Immature natural killer cell (primary cell): ENCODE data around the gene TBC1D19. TPM values are rescaled to one million over a fixed set of nuclear protein-coding genes. Genes with fewer than 3 reads are reported as not detected.
"Not testable (repeated sequence)": the region's sequence is repeated elsewhere in the genome, so short reads cannot be mapped to it uniquely, and the experiment has no call there.

Experiments used
- DNase-seq, 3 donors: peaks; one replicate each; pipeline ENCODE4 v3.0.0; 2022; ENCODE audit warnings: mixed read lengths in 1 of 3
- H3K27ac Mint-ChIP-seq, 6 donors: one replicate each; pipeline ENCODE4 v1.8.0; 2020; ENCODE audit warnings: mixed read lengths in 6 of 6, mild to moderate bottlenecking in 5 of 6, inconsistent platforms in 4 of 6, moderate library complexity in 3 of 6
- H3K27me3 Mint-ChIP-seq, 3 donors: one replicate each; pipeline ENCODE4 v1.8.0; 2020 to 2021; ENCODE audit warnings: low read depth in 3 of 3, mild to moderate bottlenecking in 3 of 3, mixed read lengths in 3 of 3, moderate library complexity in 3 of 3, inconsistent platforms in 1 of 3
- H3K36me3 Mint-ChIP-seq, 3 donors: one replicate each; pipeline ENCODE4 v1.8.0; 2020; ENCODE audit warnings: mixed read lengths in 3 of 3, inconsistent platforms in 2 of 3, mild to moderate bottlenecking in 2 of 3
- H3K4me1 Mint-ChIP-seq, 2 donors: one replicate each; pipeline ENCODE4 v1.8.0; 2020; ENCODE audit warnings: inconsistent platforms in 2 of 2, mild to moderate bottlenecking in 2 of 2, mixed read lengths in 2 of 2, moderate library complexity in 1 of 2
- H3K4me3 Mint-ChIP-seq, 5 donors: one replicate each; pipeline ENCODE4 v1.8.0; 2020; ENCODE audit warnings: mild to moderate bottlenecking in 5 of 5, mixed read lengths in 5 of 5, inconsistent platforms in 3 of 5, moderate library complexity in 3 of 5
- H3K9me3 Mint-ChIP-seq, 6 donors: one replicate each; pipeline ENCODE4 v1.8.0; 2020; ENCODE audit warnings: mild to moderate bottlenecking in 6 of 6, mixed read lengths in 6 of 6, inconsistent platforms in 4 of 6, moderate library complexity in 3 of 6
- polyA plus RNA-seq, 3 donors: library from polyadenylated mRNA; unstranded; fragments of 300-500 nt; fragmentation: Illumina TruSeq; gene quantifications; one replicate each; pipeline ENCODE4 v1.2.3, GENCODE V29; 2021

TBC1D19 gene
- polyA plus RNA-seq, 3 donors from 2014 or later, result 2.8 to 7.4 (median 7.2) TPM

DNA sequence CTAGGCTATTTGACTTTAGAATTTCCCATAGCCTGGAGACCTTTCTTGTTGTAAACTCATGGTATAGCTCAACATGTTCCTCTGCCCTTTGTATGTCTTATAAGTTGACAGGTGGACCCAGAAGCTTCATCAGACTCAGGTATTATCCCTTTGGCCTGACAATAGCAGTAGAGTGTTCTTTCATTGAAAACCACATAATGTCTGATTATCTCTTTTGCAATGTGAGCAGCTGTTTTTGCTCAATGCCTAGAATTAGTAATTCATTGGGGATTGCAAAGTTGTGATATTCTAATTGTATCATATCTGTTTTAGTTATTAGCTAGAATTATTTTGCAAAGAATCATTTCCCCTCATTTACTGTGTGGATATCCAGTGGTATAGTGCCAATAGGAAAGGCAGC lies 27.5 kb downstream of the TBC1D19 start:
- no peak overlapping the region for H3K4me3 Mint-ChIP-seq
- H3K4me1 Mint-ChIP-seq, result peaks cover 43 to 56% of the 10 kb centered on the region in 2 donors
- peaks cover 0 to 3% (median 3%) of the 10 kb centered on the region in 3 donors for H3K36me3 Mint-ChIP-seq
- no peaks in the 10 kb centered on the region for H3K9me3 Mint-ChIP-seq
- H3K27me3 Mint-ChIP-seq, result no peaks in the 10 kb centered on the region
- peak overlapping the region in 3 of 6 donors; percentile 3 to 54 (median 40) for H3K27ac Mint-ChIP-seq
- no peak for DNase-seq

DNA sequence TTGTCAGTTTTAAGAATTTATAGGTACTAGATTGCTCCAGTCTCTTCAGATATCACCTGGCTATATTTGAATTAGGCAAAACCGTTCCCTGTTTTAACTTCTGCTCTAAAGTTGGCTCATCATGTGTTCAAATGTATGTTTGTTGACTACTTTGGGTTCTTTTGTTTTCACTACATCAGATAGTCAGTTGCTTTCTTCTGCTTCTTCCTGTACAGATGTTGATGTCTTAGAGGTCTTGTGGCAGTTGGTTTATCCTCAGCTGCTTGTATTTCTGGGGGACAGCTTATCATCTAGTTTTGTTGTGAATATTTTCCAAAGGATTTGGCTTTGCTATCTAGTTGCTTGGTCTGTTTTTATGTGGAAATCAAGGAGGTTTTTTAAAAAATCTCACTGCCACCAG lies 28.0 kb downstream of the TBC1D19 start:
- Mint-ChIP-seq H3K36me3 (peaks cover 0 to 4% (median 3%) of the 10 kb centered on the region in 3 donors), H3K27ac (peak overlapping the region in 3 of 6 donors; percentile 5 to 42 (median 23)), H3K4me3 (no peak overlapping the region), H3K9me3 (no peaks in the 10 kb centered on the region), H3K27me3 (no peaks in the 10 kb centered on the region), H3K4me1 (peaks cover 43 to 56% of the 10 kb centered on the region in 2 donors)
- DNase-seq, result no peak

DNA sequence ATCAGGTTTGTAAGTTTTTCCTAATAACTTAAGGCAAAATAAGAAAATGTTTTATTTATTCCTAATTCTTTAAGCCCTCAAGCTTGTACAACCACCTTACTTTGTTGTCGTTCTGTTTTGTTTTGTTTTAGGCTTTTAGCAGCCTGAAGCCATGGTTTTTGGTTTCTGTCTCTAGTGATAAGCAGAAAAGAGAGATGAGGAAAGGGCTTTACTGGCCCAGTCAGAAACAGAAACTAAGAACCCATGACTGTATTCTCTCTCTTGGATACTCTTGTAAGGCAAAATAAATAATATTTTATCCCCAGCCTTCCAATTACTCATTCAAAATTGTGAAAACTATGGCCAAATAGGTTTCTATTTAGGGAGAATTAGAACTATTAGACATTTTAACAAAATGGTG lies 29.4 kb downstream of the TBC1D19 start:
- H3K36me3 Mint-ChIP-seq, result peaks cover 3 to 9% (median 7%) of the 10 kb centered on the region in 3 donors
- DNase-seq, result peak in 2 of 3 donors; percentile 5 to 18
- no peaks in the 10 kb centered on the region for H3K27me3 Mint-ChIP-seq
- H3K4me3 Mint-ChIP-seq, result peak overlapping the region in 4 of 5 donors; percentile 1 to 73 (median 66)
- peak overlapping the region; percentile 48 to 88 (median 78) for H3K27ac Mint-ChIP-seq
- H3K4me1 Mint-ChIP-seq, result peaks cover 43 to 56% of the 10 kb centered on the region in 2 donors
- no peaks in the 10 kb centered on the region for H3K9me3 Mint-ChIP-seq

DNA sequence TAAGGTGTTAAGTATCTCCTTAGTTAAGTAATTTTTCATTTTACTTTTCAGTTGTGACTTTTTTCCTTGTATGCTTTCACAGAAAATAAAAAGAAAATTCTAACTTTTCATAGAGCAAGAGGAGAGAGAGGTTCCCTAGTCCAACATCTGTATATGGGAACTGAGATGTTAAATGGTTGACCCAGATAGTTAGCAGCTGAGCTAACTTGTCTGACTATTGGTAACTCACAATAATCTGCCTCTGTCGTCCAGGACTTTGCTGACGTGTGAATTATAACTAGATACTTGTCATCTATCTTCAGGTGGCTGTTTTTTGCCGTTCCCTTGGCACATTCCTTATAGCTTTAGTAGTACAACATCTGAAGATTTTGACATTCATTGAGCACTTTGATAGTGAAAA lies 29.9 kb downstream of the TBC1D19 start:
- peak overlapping the region in 2 of 5 donors; percentile 68 to 73 for H3K4me3 Mint-ChIP-seq
- DNase-seq, result no peak
- H3K36me3 Mint-ChIP-seq, result peaks cover 6 to 14% (median 12%) of the 10 kb centered on the region in 3 donors
- no peaks in the 10 kb centered on the region for H3K9me3 Mint-ChIP-seq
- no peaks in the 10 kb centered on the region for H3K27me3 Mint-ChIP-seq
- H3K4me1 Mint-ChIP-seq, result peaks cover 39 to 51% of the 10 kb centered on the region in 2 donors
- peak overlapping the region; percentile 48 to 88 (median 78) for H3K27ac Mint-ChIP-seq

DNA sequence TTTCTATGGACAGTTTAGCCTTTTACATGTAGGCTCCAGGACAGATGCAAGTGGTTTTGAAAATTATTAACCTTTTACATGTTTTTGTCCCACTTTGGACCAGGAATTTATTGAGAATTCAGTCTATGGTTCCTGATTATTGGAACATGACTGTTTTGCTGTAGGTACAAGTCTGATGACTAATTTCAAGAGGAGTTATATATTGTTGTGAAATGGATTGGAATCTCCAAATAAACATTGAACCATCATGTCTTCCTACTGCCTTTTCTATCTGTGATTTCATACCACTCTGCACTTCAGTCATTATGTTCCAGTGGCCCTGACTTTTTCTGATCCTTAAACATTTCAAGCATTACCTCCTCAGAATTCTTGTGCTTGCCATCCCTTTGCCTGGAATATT lies 35.9 kb downstream of the TBC1D19 start:
- H3K4me1 Mint-ChIP-seq, result peaks cover 0 to 3% of the 10 kb centered on the region in 2 donors
- H3K4me3 Mint-ChIP-seq, result no peak overlapping the region
- no peak for DNase-seq
- H3K36me3 Mint-ChIP-seq, result peaks cover 23 to 32% (median 31%) of the 10 kb centered on the region in 3 donors
- no peaks in the 10 kb centered on the region for H3K9me3 Mint-ChIP-seq
- no peaks in the 10 kb centered on the region for H3K27me3 Mint-ChIP-seq
- H3K27ac Mint-ChIP-seq, result no peak overlapping the region

DNA sequence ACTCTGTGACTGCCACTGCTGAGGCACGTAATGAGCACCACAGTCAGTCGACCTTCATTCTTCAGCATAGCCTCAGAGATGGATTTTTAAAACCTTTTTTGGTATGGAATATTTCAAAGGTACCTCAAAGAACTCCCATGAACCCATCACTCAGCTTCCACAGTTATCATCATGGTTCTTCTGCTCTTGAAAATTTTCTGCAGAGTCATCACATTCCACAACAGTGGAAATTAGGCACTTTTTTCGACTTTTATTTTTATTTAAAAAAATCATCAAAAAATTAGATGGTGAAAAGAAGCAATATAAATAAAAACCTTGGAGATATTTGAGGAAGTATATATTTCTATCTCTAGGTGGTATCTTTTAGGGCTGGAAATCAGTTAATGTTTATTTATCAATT lies 37.5 kb downstream of the TBC1D19 start:
- no peaks in the 10 kb centered on the region for H3K9me3 Mint-ChIP-seq
- no peaks in the 10 kb centered on the region for H3K27me3 Mint-ChIP-seq
- no peak overlapping the region for H3K27ac Mint-ChIP-seq
- no peak overlapping the region for H3K4me3 Mint-ChIP-seq
- H3K36me3 Mint-ChIP-seq, result peaks cover 20 to 36% (median 29%) of the 10 kb centered on the region in 3 donors
- no peak for DNase-seq
- H3K4me1 Mint-ChIP-seq, result peaks cover 0 to 3% of the 10 kb centered on the region in 2 donors

DNA sequence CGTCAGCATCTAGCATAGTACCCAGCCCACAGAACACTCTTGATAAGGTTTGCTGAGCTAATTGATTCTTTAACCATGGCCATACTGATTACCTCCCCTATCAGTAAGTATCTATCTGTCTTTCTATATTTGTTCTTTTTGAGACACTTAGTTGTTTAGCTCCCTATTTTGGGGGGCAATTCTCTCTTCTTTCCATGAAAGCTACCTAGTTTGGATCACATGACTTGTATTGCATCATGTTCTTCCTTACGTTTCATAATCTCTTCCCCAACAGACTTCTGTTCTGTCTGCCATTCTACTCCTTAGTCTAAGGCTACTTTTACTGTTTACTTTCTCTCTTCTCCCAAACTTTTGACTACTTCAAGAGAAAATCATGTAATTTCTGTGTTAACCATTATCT lies 39.0 kb downstream of the TBC1D19 start:
- Mint-ChIP-seq H3K27ac (no peak overlapping the region), H3K36me3 (peaks cover 17 to 35% (median 28%) of the 10 kb centered on the region in 3 donors), H3K4me3 (no peak overlapping the region), H3K9me3 (no peaks in the 10 kb centered on the region), H3K4me1 (peaks cover 0 to 3% of the 10 kb centered on the region in 2 donors), H3K27me3 (peaks cover 0 to 2% (median 2%) of the 10 kb centered on the region in 3 donors)
- no peak for DNase-seq

DNA sequence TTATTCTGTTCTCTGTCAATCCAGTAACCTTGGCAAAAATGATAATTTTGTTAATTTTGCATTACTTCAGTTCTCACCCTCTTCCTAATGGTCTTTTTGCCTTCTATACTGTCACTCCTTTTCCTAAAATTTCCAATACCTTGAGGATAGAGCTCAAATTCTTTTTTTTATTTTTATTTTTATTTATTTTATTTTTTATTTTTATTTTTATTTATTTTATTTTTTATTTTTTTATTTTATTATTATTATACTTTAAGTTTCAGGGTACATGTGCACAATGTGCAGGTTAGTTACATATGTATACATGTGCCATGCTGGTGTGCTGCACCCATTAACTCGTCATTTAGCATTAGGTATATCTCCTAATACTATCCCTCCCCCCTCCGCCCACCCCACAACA lies 42.8 kb downstream of the TBC1D19 start:
- not testable (repeated sequence) for H3K9me3 Mint-ChIP-seq, DNase-seq
- H3K36me3 Mint-ChIP-seq, result peaks cover 15 to 26% (median 25%) of the 10 kb centered on the region in 3 donors

DNA sequence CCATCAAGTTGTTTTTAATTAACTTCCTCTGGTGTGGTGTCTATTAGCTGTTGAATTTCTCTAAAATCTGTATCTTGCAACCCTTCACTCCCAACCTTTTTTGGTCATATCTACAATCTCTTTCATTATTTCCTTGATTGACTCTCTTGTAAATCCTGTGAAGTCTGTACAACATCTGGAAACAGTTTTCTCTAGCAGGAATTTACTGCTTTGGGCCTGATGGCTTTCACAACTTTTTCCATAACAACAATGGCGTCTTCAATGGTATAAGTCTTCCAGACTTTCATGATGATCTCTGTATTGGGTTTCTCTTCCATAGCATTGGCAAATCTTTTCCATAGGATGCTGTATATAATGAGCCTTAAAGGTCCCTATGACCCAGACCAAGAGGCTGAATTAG lies 49.0 kb downstream of the TBC1D19 start:
- no peak overlapping the region for H3K27ac Mint-ChIP-seq
- peaks cover 22 to 39% (median 29%) of the 10 kb centered on the region in 3 donors for H3K36me3 Mint-ChIP-seq
- peaks cover 0 to 3% (median 0%) of the 10 kb centered on the region in 3 donors for H3K27me3 Mint-ChIP-seq
- peaks cover 0 to 1% of the 10 kb centered on the region in 2 donors for H3K4me1 Mint-ChIP-seq
- H3K9me3 Mint-ChIP-seq, result peaks cover 0 to 3% (median 0%) of the 10 kb centered on the region in 6 donors
- no peak for DNase-seq
- H3K4me3 Mint-ChIP-seq, result no peak overlapping the region

More for the DNA sequence above, 42.8 kb downstream of the TBC1D19 start:
- H3K27me3 Mint-ChIP-seq, H3K4me3 Mint-ChIP-seq, H3K4me1 Mint-ChIP-seq, H3K27ac Mint-ChIP-seq: not testable (repeated sequence)

DNA sequence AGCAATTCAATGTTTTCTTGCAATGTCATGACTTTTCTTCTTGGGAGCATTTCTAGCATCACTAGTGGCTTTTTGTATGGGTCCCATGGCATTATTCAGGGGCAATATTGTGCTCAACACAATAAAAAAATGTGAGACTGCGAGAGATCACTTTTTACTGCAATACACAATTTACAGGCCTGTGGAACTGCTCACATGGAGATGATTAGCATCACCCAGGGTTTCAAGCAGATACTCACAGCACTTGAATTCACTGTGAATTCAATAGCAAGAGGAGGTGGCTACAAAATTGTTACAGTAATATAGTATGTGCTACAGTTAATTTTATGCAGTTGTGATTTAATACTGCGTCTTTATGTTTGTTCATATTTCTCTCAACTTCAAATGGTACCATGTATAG lies 50.4 kb downstream of the TBC1D19 start:
- Mint-ChIP-seq H3K27ac (no peak overlapping the region), H3K4me1 (peaks cover 0 to 1% of the 10 kb centered on the region in 2 donors), H3K9me3 (no peaks in the 10 kb centered on the region), H3K4me3 (no peak overlapping the region), H3K36me3 (peaks cover 19 to 43% (median 30%) of the 10 kb centered on the region in 3 donors), H3K27me3 (no peaks in the 10 kb centered on the region)
- DNase-seq, result no peak

DNA sequence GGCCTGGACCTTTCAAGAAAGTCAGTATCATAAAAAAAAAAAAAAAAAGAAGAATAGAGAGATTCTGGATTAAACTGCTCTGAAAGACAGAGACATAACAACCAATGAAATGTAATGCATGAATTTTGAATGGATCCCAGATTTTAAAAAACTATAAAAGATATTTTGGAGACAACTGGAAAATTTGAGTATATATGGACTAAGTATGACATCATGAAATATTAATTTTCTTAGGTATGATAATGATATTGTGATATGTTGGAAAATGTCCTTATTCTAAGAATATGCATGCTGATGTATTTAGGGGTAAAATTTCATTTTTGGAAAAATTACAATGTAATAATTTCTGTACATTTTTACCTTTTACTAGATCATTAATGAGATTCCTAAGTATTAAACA lies 52.6 kb downstream of the TBC1D19 start:
- Mint-ChIP-seq H3K4me1 (peaks cover 0 to 1% of the 10 kb centered on the region in 2 donors), H3K27me3 (no peaks in the 10 kb centered on the region), H3K36me3 (peaks cover 15 to 44% (median 39%) of the 10 kb centered on the region in 3 donors), H3K27ac (no peak overlapping the region), H3K9me3 (no peaks in the 10 kb centered on the region), H3K4me3 (no peak overlapping the region)
- DNase-seq, result no peak

DNA sequence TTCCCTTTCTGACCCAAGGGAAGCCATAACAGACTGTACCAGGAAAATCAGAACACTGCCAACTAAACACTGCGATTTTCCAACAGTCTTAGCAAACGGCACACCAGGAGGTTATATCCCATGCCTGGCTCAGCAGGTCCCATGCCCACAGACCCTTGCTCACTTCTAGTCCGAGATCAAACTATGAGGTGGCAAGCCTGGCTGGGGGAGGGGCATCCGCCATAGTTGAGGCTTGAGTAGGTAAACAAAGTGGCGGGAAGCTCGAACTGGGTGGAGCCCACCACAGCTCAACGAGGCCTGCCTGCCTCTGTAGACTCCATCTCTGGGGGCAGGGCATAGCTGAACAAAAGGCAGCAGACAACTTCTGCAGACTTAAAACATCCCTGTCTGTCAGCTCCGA lies 56.8 kb downstream of the TBC1D19 start:
- H3K36me3 Mint-ChIP-seq, result peaks cover 16 to 48% (median 46%) of the 10 kb centered on the region in 3 donors
- not testable (repeated sequence) for H3K27me3 Mint-ChIP-seq, H3K4me3 Mint-ChIP-seq, H3K27ac Mint-ChIP-seq, DNase-seq, H3K9me3 Mint-ChIP-seq, H3K4me1 Mint-ChIP-seq

DNA sequence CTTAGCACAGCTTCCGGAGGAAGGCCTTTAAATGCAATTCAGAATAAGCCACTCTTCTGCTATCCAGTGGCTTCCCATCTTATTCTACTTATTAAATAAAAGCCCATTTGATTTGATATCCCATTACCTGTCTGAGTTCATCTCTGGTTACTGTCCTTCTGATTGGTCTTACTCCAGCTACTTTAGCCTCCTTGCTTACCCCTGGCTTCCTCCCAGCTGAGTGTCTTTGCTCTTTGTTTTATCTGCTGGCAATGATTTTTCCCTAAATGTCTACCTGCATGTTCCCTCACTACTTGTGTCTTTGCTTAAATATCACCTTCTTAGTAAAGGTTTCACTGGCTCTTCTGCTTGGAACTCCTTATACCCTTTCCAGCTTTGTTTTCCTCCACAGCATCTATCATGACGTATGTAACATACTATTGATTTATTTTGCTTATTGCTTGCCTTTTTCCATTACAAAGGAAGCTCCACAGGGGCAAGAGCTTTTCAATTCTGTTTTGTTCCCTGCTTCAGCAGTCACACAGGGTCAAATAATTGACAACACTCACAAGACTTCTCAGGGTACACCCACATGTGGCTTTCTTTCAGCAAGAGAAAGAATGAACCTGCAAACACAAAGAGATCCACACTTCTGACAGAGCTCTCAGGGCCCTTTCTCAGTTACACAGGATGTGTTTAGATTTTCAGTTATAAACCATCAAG lies 63.8 kb downstream of the TBC1D19 start:
- Mint-ChIP-seq H3K4me3 (no peak overlapping the region), H3K9me3 (no peaks in the 10 kb centered on the region), H3K4me1 (no peaks in the 10 kb centered on the region), H3K36me3 (peaks cover 0 to 25% (median 22%) of the 10 kb centered on the region in 3 donors), H3K27ac (peak overlapping the region in 4 of 6 donors; percentile 1 to 24 (median 16)), H3K27me3 (peaks cover 0 to 2% (median 0%) of the 10 kb centered on the region in 3 donors)
- DNase-seq, result no peak

DNA sequence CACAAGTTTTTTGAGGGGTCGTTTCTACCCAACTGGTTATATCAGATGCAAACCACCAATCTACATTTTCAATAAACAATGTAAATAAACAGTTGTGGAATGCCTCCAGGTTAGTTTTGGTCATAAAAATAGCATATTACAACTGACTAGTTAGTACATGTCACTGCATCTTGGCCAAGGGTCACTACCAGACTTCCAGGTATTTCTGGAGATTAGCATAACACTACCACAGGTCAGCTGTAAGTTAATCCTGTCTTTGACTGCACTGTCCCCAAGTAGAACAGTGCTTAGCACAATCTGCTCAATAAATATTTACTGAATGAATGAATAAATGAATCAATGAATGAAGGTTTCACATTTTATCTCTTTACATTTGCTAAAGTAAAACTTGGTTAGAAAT lies 64.4 kb downstream of the TBC1D19 start:
- no peak overlapping the region for H3K27ac Mint-ChIP-seq
- H3K27me3 Mint-ChIP-seq, result peaks cover 0 to 2% (median 0%) of the 10 kb centered on the region in 3 donors
- no peak overlapping the region for H3K4me3 Mint-ChIP-seq
- no peaks in the 10 kb centered on the region for H3K4me1 Mint-ChIP-seq
- H3K36me3 Mint-ChIP-seq, result peaks cover 0 to 26% (median 24%) of the 10 kb centered on the region in 3 donors
- DNase-seq, result no peak
- H3K9me3 Mint-ChIP-seq, result no peaks in the 10 kb centered on the region
